ENCODE data around the gene CNTLN. TPM values are rescaled to one million over a fixed set of nuclear protein-coding genes. Genes with fewer than 3 reads are reported as not detected.
A peak's percentile ranks its signal among the peaks of the same experiment; 100 is the strongest.

The CNTLN gene
- total and polyA plus RNA-seq, 2 of the 8 experiments (the other 6 are each of a cell fraction or from before 2014, with no cell fraction given) = 4.8 to 10.8 TPM

- Histone ChIP-seq H3K23ac (ENCODE audit: insufficient read length) (no peak overlapping the region), H3K4me3 (ENCODE audit: extremely low read depth in 1 of 4, insufficient read depth in 2 of 4, low read depth in 3 of 4, low read length in 4 of 4) (no peak overlapping the region), H3K9me3 (ENCODE audit: insufficient read depth in 2 of 2, low read depth in 1 of 2, low read length in 1 of 2) (no peaks in the 10 kb centered on the region), H3K23me2 (ENCODE audit: low read depth, low read length) (no peaks in the 10 kb centered on the region; the same call in 1 of the 2 replicates), H4K20me1 (replicated peaks in 1 of 2; ENCODE audit: control insufficient read depth in 1 of 2, insufficient read depth in 2 of 2, low read length in 2 of 2) (peaks cover 2% of the 10 kb centered on the region in 2 experiments), H2BK15ac (ENCODE audit: low read length) (no peak overlapping the region), H3K79me2 (ENCODE audit: control insufficient read depth in 1 of 2, insufficient read depth in 2 of 2, low read length in 2 of 2) (peaks cover 0 to 38% of the 10 kb centered on the region in 2 experiments; a peak in 2 of 4 replicates), H2BK5ac (ENCODE audit: low read depth, low read length) (no peak overlapping the region), H2AK5ac (ENCODE audit: low read depth, low read length) (no peak overlapping the region), H3K4me2 (ENCODE audit: insufficient read depth in 1 of 2, low read depth in 2 of 2, low read length in 2 of 2) (no peak overlapping the region), H4K5ac (ENCODE audit: insufficient read length, low read depth, low read length) (no peak overlapping the region), H4K8ac (ENCODE audit: extremely low read depth, insufficient read depth, low read length) (no peak overlapping the region), H2BK120ac (replicated peaks; ENCODE audit: low read depth, low read length) (no peak overlapping the region), H3K18ac (ENCODE audit: extremely low read depth, low read length) (no peak overlapping the region), H3K4me1 (replicated peaks in 1 of 4; ENCODE audit: control insufficient read depth in 3 of 4, insufficient read depth in 4 of 4, low read length in 3 of 4) (no peaks in the 10 kb centered on the region; a peak in 1 of 7 replicates), H3K36me3 (ENCODE audit: control insufficient read depth in 2 of 4, insufficient read depth in 4 of 4, low read length in 3 of 4) (no peaks in the 10 kb centered on the region), H3K27ac (ENCODE audit: low read depth, low read length) (peak overlapping the region; percentile 36; the same call in 1 of the 2 replicates), H3K27me3 (replicated peaks in 1 of 4; ENCODE audit: control insufficient read depth in 3 of 4, extremely low read depth in 1 of 4, insufficient read depth in 3 of 4, low read length in 3 of 4) (no peaks in the 10 kb centered on the region), H3K14ac (ENCODE audit: insufficient read length) (no peak overlapping the region), H2BK20ac (ENCODE audit: low read length) (no peak overlapping the region), H3K4ac (replicated peaks; ENCODE audit: insufficient read length, low read depth, low read length) (no peak overlapping the region), H3K56ac (replicated peaks; ENCODE audit: insufficient read length, low read depth, low read length) (no peak overlapping the region), H3K9ac (replicated peaks in 1 of 4; ENCODE audit: extremely low read depth in 1 of 4, low read depth in 3 of 4, low read length in 3 of 4) (no peak overlapping the region), H2BK12ac (ENCODE audit: low read depth, low read length) (no peak overlapping the region), H3K79me1 (ENCODE audit: low read depth, low read length) (peaks cover 4% of the 10 kb centered on the region; the same call in 1 of the 2 replicates), H4K91ac (replicated peaks; ENCODE audit: insufficient read length, low read length) (no peak overlapping the region), H2AFZ (ENCODE audit: low read length) (no peak overlapping the region)
- ChIA-PET CTCF (ENCODE audit: partially characterized antibody) (interaction anchor here (0.5 to 1.4 kb wide), 6 partner anchors 12 to 292 kb away, joined by 3 to 13 read pairs (median 5); no protein-coding TSS in a partner anchor), POLR2A (ENCODE audit: partially characterized antibody) (no interaction called here)
- WGBS, 2 experiments (ENCODE audit: extremely low coverage in 1 of 2, insufficient coverage in 1 of 2, insufficient read length in 1 of 2, insufficient replicate concordance in 2 of 2, low coverage in 1 of 2, low lambda C conversion rate in 2 of 2, missing lambda C conversion rate in 1 of 2) = 89% methylated on average over 5 of the region's 5 CpGs; no CpG with 5 or more reads in 1 of the 2 experiments
- TF ChIP-seq BACH1 (IDR thresholded peaks at IDR 0.05; ENCODE audit: low read length) (no peak), ATF3 (IDR thresholded peaks at IDR 0.05; ENCODE audit: insufficient read depth, low read depth, low read length) (no peak), SRF (IDR thresholded peaks at IDR 0.05; ENCODE audit: low read depth, low read length) (no peak), KDM5A (IDR thresholded peaks at IDR 0.05; ENCODE audit: low read length) (no peak), SIX5 (IDR thresholded peaks at IDR 0.05; ENCODE audit: low read depth, low read length) (no peak), CTCF (IDR thresholded peaks at IDR 0.05; ENCODE audit: control extremely low read depth in 1 of 3, insufficient read depth in 1 of 3, low read depth in 1 of 3, low read length in 3 of 3) (peak in 1 of 3 experiments; percentile 16; a peak in 1 of 4 replicates), RAD21 (IDR thresholded peaks at IDR 0.05 in 1 of 2, conservative IDR thresholded peaks at IDR 0.05 in 1 of 2; ENCODE audit: low read depth in 2 of 2, low read length in 2 of 2) (peak; percentile 18 to 40; a peak in 3 of 4 replicates)
- no peak for FAIRE-seq
- DNase-seq (ENCODE audit: low read depth in 1 of 2, low spot score in 2 of 2) = no peak
Observed at GRCh38 chr9:17171309-17172094, 36.7 kb downstream of the CNTLN start.
